Astrocyte (in vitro differentiated cells and primary cell): ENCODE measurements around the gene PEPD. TPM values are rescaled to one million over a fixed set of nuclear protein-coding genes. Genes with fewer than 3 reads are reported as not detected.

ENCODE experiments used
- DNase-seq: peaks from one replicate; pipeline ENCODE4 v3.0.0-alpha.2; 2010; ENCODE audit warnings: low read depth
- FAIRE-seq: peaks from 2 replicates; lab custom pipeline; 2011; peaks lifted over from hg19 to GRCh38; lab: Jason Lieb, UNC
- H2AFZ ChIP-seq: 2 replicates; pipeline ENCODE4 v1.6.0; 2012; ENCODE audit warnings: low read depth, low read length, inconsistent platforms
- H3K27ac ChIP-seq: 2 replicates; pipeline ENCODE4 v1.5.1; 2011; ENCODE audit warnings: low read depth, low read length, inconsistent platforms
- H3K27me3 ChIP-seq: 2 replicates; pipeline ENCODE4 v1.6.0; 2011; ENCODE audit warnings: low read length, inconsistent platforms; ENCODE audit not compliant: insufficient read depth
- H3K36me3 ChIP-seq: 2 replicates; pipeline ENCODE4 v1.5.1; 2011; ENCODE audit warnings: low read length, inconsistent platforms; ENCODE audit not compliant: insufficient read depth
- H3K4me1 ChIP-seq: 2 replicates; pipeline ENCODE4 v1.5.1; 2011; ENCODE audit warnings: low read length, inconsistent platforms; ENCODE audit not compliant: insufficient read depth
- H3K4me2 ChIP-seq: 2 replicates; pipeline ENCODE4 v1.6.0; 2012; ENCODE audit warnings: low read length, inconsistent platforms
- H3K4me3 ChIP-seq: 2 replicates; pipeline ENCODE4 v1.5.1; 2011; ENCODE audit warnings: low read depth, mild to moderate bottlenecking, low read length, inconsistent platforms; ENCODE audit not compliant: insufficient read depth
- H3K79me2 ChIP-seq: 2 replicates; pipeline ENCODE4 v1.6.0; 2012; ENCODE audit warnings: mild to moderate bottlenecking, low read length, inconsistent platforms; ENCODE audit not compliant: insufficient read depth
- H3K9ac ChIP-seq: 2 replicates; pipeline ENCODE4 v1.6.0; 2012; ENCODE audit warnings: mild to moderate bottlenecking, low read length, inconsistent platforms
- H3K9me3 ChIP-seq: 2 replicates; pipeline ENCODE4 v1.5.1; 2012; ENCODE audit warnings: low read depth, mild to moderate bottlenecking, low read length, inconsistent platforms; ENCODE audit not compliant: insufficient read depth
- H4K20me1 ChIP-seq: 2 replicates; pipeline ENCODE4 v1.6.0; 2012; ENCODE audit warnings: low read length, inconsistent platforms; ENCODE audit not compliant: insufficient read depth
- H3K27ac Mint-ChIP-seq: one replicate; pipeline ENCODE4 v1.8.0; 2021; ENCODE audit warnings: mild to moderate bottlenecking, mixed read lengths; ENCODE audit not compliant: unreplicated experiment
- H3K27me3 Mint-ChIP-seq: one replicate; pipeline ENCODE4 v1.8.0; 2021; ENCODE audit warnings: low read depth, mixed read lengths; ENCODE audit not compliant: unreplicated experiment
- H3K36me3 Mint-ChIP-seq: one replicate; pipeline ENCODE4 v1.8.0; 2021; ENCODE audit warnings: low read depth, mixed read lengths; ENCODE audit not compliant: unreplicated experiment
- H3K4me1 Mint-ChIP-seq: one replicate; pipeline ENCODE4 v1.8.0; 2021; ENCODE audit warnings: low read depth, mixed read lengths; ENCODE audit not compliant: unreplicated experiment
- H3K4me3 Mint-ChIP-seq: one replicate; pipeline ENCODE4 v1.8.0; 2021; ENCODE audit warnings: mild to moderate bottlenecking, moderate library complexity, mixed read lengths; ENCODE audit not compliant: unreplicated experiment
- H3K9me3 Mint-ChIP-seq: one replicate; pipeline ENCODE4 v1.8.0; 2021; ENCODE audit warnings: mild to moderate bottlenecking, mixed read lengths; ENCODE audit not compliant: unreplicated experiment
- EZH2 ChIP-seq: IDR thresholded peaks from 2 replicates; pipeline ENCODE4 v1.6.1; 2012; ENCODE audit warnings: mild to moderate bottlenecking, low read length, inconsistent platforms; ENCODE audit not compliant: insufficient read depth
- total RNA-seq: library from RNA; stranded (reverse); gene quantifications from 2 replicates; pipeline ENCODE4 v1.2.1, GENCODE V29; 2021
- TF ChIP-seq, protein P1 (sequence below): IDR thresholded peaks from 2 replicates; pipeline ENCODE4 v1.5.1; 2011; ENCODE audit warnings: low read depth, mild to moderate bottlenecking, inconsistent platforms, low read length, moderate library complexity; ENCODE audit not compliant: insufficient read depth

Gene PEPD
- total RNA-seq, 1 donor from 2014 or later = 37.9 TPM

GRCh38 chr19:33517922-33518321 is 3.7 kb downstream of the PEPD start:
- no peak overlapping the region for H3K4me3 ChIP-seq
- peaks cover 59% of the 10 kb centered on the region for H3K79me2 ChIP-seq

GRCh38 chr19:33515921-33516320 is 5.7 kb downstream of the PEPD start:
- DNase-seq = no peak
- peaks cover 9% of the 10 kb centered on the region for H3K36me3 Mint-ChIP-seq
- FAIRE-seq = no peak
- H3K9me3 ChIP-seq = no peaks in the 10 kb centered on the region
- no peak overlapping the region for H3K9ac ChIP-seq
- H3K4me3 Mint-ChIP-seq = no peak overlapping the region
- no peak overlapping the region for H2AFZ ChIP-seq
- H3K27ac Mint-ChIP-seq = no peak overlapping the region
- H3K27me3 ChIP-seq = no peaks in the 10 kb centered on the region
- H3K27ac ChIP-seq = no peak overlapping the region
- peaks cover 68% of the 10 kb centered on the region for H4K20me1 ChIP-seq
- H3K27me3 Mint-ChIP-seq = no peaks in the 10 kb centered on the region
- H3K36me3 ChIP-seq = no peaks in the 10 kb centered on the region
- no peak overlapping the region for H3K4me3 ChIP-seq
- peaks cover 9% of the 10 kb centered on the region for H3K4me1 ChIP-seq
- peaks cover 57% of the 10 kb centered on the region for H3K79me2 ChIP-seq
- TF ChIP-seq EZH2 = no peak
- TF ChIP-seq, protein P1, sequence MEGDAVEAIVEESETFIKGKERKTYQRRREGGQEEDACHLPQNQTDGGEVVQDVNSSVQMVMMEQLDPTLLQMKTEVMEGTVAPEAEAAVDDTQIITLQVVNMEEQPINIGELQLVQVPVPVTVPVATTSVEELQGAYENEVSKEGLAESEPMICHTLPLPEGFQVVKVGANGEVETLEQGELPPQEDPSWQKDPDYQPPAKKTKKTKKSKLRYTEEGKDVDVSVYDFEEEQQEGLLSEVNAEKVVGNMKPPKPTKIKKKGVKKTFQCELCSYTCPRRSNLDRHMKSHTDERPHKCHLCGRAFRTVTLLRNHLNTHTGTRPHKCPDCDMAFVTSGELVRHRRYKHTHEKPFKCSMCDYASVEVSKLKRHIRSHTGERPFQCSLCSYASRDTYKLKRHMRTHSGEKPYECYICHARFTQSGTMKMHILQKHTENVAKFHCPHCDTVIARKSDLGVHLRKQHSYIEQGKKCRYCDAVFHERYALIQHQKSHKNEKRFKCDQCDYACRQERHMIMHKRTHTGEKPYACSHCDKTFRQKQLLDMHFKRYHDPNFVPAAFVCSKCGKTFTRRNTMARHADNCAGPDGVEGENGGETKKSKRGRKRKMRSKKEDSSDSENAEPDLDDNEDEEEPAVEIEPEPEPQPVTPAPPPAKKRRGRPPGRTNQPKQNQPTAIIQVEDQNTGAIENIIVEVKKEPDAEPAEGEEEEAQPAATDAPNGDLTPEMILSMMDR = no peak
- peaks cover 4% of the 10 kb centered on the region for H3K4me1 Mint-ChIP-seq
- H3K4me2 ChIP-seq = no peak overlapping the region
- H3K9me3 Mint-ChIP-seq = no peaks in the 10 kb centered on the region

More at GRCh38 chr19:33517922-33518321, 3.7 kb downstream of the PEPD start:
- no peak for DNase-seq
- no peaks in the 10 kb centered on the region for H3K36me3 ChIP-seq
- H3K9ac ChIP-seq = no peak overlapping the region
- no peak overlapping the region for H3K4me3 Mint-ChIP-seq
- H3K4me2 ChIP-seq = no peak overlapping the region
- FAIRE-seq = no peak
- H3K27me3 Mint-ChIP-seq = peaks cover 4% of the 10 kb centered on the region
- peaks cover 15% of the 10 kb centered on the region for H3K4me1 ChIP-seq
- no peak overlapping the region for H3K27ac ChIP-seq
- TF ChIP-seq, protein P1 = no peak
- no peak for TF ChIP-seq EZH2
- peaks cover 6% of the 10 kb centered on the region for H3K36me3 Mint-ChIP-seq
- H4K20me1 ChIP-seq = peaks cover 57% of the 10 kb centered on the region
- peaks cover 2% of the 10 kb centered on the region for H3K9me3 Mint-ChIP-seq
- H3K9me3 ChIP-seq = no peaks in the 10 kb centered on the region
- no peaks in the 10 kb centered on the region for H3K27me3 ChIP-seq
- H2AFZ ChIP-seq = no peak overlapping the region
- H3K27ac Mint-ChIP-seq = no peak overlapping the region
- peaks cover 4% of the 10 kb centered on the region for H3K4me1 Mint-ChIP-seq

DNA sequence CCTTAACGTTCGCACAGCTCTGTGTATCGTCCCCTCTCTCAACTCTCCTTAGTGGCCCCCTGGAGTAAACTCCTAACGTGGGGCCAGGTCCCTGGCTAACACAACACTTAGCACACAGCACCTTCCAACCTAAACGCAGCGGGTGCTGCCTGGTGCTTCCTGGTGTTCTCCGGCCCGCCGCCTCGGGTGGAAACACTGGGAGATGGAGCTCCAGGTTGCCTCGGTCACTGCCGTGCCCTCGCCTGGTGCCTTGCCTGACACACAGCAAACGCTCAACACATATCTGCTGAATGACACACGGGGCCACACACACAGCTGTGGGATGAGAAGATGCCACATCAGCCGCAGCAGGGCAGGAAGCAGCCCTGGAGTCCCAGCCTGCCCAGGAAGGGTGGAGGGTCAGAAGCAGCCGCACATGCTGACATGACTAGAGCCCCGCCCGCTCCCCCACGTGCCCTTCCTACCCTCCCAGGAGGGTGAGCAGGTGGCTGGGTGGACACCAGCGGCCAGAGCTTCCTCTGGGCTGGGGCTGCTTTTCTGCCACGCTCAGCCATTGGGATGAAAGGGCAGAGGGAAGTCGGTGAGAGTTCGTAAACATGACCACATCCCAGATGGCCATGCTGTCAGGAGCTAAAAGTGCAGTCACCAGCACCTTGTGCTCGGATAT is 6.6 kb downstream of the PEPD start:
- Histone ChIP-seq H3K27ac (no peak overlapping the region), H2AFZ (no peak overlapping the region), H3K4me1 (peaks cover 7% of the 10 kb centered on the region), H3K79me2 (peaks cover 47% of the 10 kb centered on the region), H4K20me1 (peaks cover 64% of the 10 kb centered on the region), H3K36me3 (no peaks in the 10 kb centered on the region), H3K27me3 (no peaks in the 10 kb centered on the region), H3K9me3 (no peaks in the 10 kb centered on the region), H3K9ac (no peak overlapping the region), H3K4me2 (no peak overlapping the region), H3K4me3 (no peak overlapping the region)
- H3K4me3 Mint-ChIP-seq = no peak overlapping the region
- TF ChIP-seq EZH2 = no peak
- TF ChIP-seq, protein P1 = no peak
- no peak for FAIRE-seq
- no peaks in the 10 kb centered on the region for H3K4me1 Mint-ChIP-seq
- no peak overlapping the region for H3K27ac Mint-ChIP-seq
- H3K27me3 Mint-ChIP-seq = no peaks in the 10 kb centered on the region
- peaks cover 9% of the 10 kb centered on the region for H3K36me3 Mint-ChIP-seq
- DNase-seq = no peak
- no peaks in the 10 kb centered on the region for H3K9me3 Mint-ChIP-seq
